GM20431 (cell line): ENCODE results near the gene DIO3.

Experiments
- in situ Hi-C: fragments of 300-500 bp; cut with MseI, MboI; formaldehyde crosslinking; loops from one replicate; pipeline ENCODE4 v1.15.0; 2020; ENCODE audit warnings: low sequenced_read_pairs; ENCODE audit not compliant: unreplicated experiment

DIO3 gene

GRCh38 chr14:101561145-101561896, at the start of gene DIO3:
DIO3 (plus strand) TSS chr14:101561495.
- in situ Hi-C loops: no loop called here

GRCh38 chr14:101511620-101512375, 49.5 kb upstream of the DIO3 start:
- in situ Hi-C loops: no loop called here

- in situ Hi-C loops: no loop called here
These were observed 49.0 kb upstream of the DIO3 start for GRCh38 chr14:101512376-101512695.

GRCh38 chr14:101514136-101514535, 47.2 kb upstream of the DIO3 start:
- in situ Hi-C loops: no loop called here

- in situ Hi-C loops: no loop called here
These were observed 44.9 kb upstream of the DIO3 start for GRCh38 chr14:101516401-101516800.

GRCh38 chr14:101518611-101519473, 42.5 kb upstream of the DIO3 start:
- in situ Hi-C loops: no loop called here

- in situ Hi-C loops: no loop called here
These were observed 40.4 kb upstream of the DIO3 start for GRCh38 chr14:101520621-101521472.

- in situ Hi-C loops: no loop called here
These were observed 39.8 kb upstream of the DIO3 start for GRCh38 chr14:101521473-101521915.

GRCh38 chr14:101521978-101522377, 39.3 kb upstream of the DIO3 start:
- in situ Hi-C loops: no loop called here

- in situ Hi-C loops: no loop called here
These were observed 35.4 kb upstream of the DIO3 start for GRCh38 chr14:101525640-101526527.

GRCh38 chr14:101527987-101528386, 33.3 kb upstream of the DIO3 start:
- in situ Hi-C loops: no loop called here

- in situ Hi-C loops: no loop called here
These were observed 32.2 kb upstream of the DIO3 start for GRCh38 chr14:101529079-101529478.

- in situ Hi-C loops: no loop called here
These were observed 27.1 kb upstream of the DIO3 start for GRCh38 chr14:101534198-101534597.

- in situ Hi-C loops: no loop called here
These were observed 26.1 kb upstream of the DIO3 start for GRCh38 chr14:101535232-101535631.

- in situ Hi-C loops: no loop called here
These were observed 25.5 kb upstream of the DIO3 start for GRCh38 chr14:101535701-101536207.

- in situ Hi-C loops: no loop called here
These were observed 24.0 kb upstream of the DIO3 start for GRCh38 chr14:101537286-101537685.

- in situ Hi-C loops: no loop called here
These were observed 22.4 kb upstream of the DIO3 start for GRCh38 chr14:101538878-101539277.

- in situ Hi-C loops: no loop called here
These were observed 21.4 kb upstream of the DIO3 start for GRCh38 chr14:101539880-101540279.
